Kidney epithelial cell (primary cell): Measurements from ENCODE around the gene GSDME. TPM values are rescaled to one million over a fixed set of nuclear protein-coding genes. Genes with fewer than 3 reads are reported as not detected.

Experiments
- DNase-seq: peaks from one replicate; pipeline ENCODE4 v3.0.0-alpha.2; 2010; ENCODE audit warnings: low read depth
- H3K27me3 ChIP-seq: 2 replicates; pipeline ENCODE4 v1.6.0; 2011; ENCODE audit warnings: low read length; ENCODE audit not compliant: control insufficient read depth, insufficient read depth
- H3K36me3 ChIP-seq: 2 replicates; pipeline ENCODE4 v1.5.1; 2011; ENCODE audit warnings: low read length; ENCODE audit not compliant: control insufficient read depth, insufficient read depth
- H3K4me3 ChIP-seq: 2 replicates; pipeline ENCODE4 v1.5.1; 2011; ENCODE audit warnings: low read depth, mild to moderate bottlenecking, control low read depth, low read length
- total RNA-seq: library from RNA; depleted of rRNA; stranded (reverse); fragments of >200 nt; gene quantifications from 2 replicates; pipeline ENCODE4 v1.2.3, GENCODE V29; 2015
- TF ChIP-seq, protein P1 (sequence below): IDR thresholded peaks from 2 replicates; pipeline ENCODE4 v1.5.1; 2011; ENCODE audit warnings: mild to moderate bottlenecking, moderate library complexity, low read length, control low read depth, inconsistent platforms; ENCODE audit not compliant: insufficient read depth, poor library complexity, severe bottlenecking

The GSDME gene
- total RNA-seq, 1 donor from 2014 or later = 84.8 TPM

DNA sequence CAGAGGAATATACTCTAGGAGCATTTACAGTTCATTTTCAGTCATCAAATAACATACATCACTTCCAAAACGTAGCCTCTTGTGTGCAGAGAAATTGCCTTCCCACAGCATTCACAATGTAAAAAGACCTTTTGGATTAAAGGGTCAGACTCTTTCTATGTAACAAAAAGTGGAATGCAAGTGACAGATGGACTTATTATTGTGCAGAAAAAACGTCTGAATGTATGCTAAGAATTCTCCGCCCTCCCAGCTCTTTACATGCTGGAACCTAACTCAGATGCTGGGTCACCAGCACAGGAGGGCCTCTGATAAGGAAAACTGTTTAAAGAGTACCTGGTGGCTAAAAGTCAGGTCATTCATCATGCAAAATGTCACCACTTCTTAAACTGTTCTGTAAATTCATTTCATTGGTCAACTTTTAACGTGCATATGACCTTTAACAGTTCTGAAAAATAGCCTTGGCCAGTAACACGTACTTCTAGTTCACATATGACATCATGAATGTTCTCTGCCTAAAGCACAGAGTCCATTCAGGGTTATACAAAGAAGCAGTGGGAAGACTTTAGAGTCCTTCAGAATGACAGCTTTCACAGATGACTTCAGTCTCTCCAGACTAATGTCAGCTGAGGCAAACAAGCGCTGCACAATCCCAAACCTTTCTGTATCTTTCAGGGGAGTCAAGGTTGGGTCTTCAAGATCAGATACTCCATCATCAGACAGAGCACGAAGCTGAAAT lies 58.6 kb downstream of the GSDME start:
- TF ChIP-seq, protein P1, sequence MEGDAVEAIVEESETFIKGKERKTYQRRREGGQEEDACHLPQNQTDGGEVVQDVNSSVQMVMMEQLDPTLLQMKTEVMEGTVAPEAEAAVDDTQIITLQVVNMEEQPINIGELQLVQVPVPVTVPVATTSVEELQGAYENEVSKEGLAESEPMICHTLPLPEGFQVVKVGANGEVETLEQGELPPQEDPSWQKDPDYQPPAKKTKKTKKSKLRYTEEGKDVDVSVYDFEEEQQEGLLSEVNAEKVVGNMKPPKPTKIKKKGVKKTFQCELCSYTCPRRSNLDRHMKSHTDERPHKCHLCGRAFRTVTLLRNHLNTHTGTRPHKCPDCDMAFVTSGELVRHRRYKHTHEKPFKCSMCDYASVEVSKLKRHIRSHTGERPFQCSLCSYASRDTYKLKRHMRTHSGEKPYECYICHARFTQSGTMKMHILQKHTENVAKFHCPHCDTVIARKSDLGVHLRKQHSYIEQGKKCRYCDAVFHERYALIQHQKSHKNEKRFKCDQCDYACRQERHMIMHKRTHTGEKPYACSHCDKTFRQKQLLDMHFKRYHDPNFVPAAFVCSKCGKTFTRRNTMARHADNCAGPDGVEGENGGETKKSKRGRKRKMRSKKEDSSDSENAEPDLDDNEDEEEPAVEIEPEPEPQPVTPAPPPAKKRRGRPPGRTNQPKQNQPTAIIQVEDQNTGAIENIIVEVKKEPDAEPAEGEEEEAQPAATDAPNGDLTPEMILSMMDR = no peak
- DNase-seq = no peak
- H3K27me3 ChIP-seq = no peaks in the 10 kb centered on the region
- H3K4me3 ChIP-seq = no peak overlapping the region
- H3K36me3 ChIP-seq = peaks cover 2% of the 10 kb centered on the region

DNA sequence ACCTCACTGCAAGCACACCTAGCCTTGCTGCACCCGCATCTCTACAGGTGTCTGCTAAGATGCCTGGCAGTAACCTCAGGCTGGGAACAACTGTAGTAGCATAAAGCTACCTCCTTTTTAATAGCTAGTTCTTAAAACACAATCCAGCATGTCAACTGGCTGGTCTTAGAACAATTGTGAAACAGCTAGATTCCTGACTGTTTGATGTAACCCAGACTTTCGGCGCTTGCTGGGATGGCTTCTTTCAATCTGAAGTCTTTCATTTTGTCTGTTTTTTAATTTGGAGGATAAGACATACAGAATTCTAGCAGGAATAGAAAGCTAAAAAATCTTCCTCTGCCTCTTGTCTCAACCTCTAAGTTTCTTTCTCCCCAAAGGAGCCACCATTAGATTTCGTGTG lies 59.8 kb downstream of the GSDME start:
- H3K36me3 ChIP-seq = peaks cover 2% of the 10 kb centered on the region
- no peaks in the 10 kb centered on the region for H3K27me3 ChIP-seq
- H3K4me3 ChIP-seq = no peak overlapping the region
- TF ChIP-seq, protein P1 = no peak
- no peak for DNase-seq

DNA sequence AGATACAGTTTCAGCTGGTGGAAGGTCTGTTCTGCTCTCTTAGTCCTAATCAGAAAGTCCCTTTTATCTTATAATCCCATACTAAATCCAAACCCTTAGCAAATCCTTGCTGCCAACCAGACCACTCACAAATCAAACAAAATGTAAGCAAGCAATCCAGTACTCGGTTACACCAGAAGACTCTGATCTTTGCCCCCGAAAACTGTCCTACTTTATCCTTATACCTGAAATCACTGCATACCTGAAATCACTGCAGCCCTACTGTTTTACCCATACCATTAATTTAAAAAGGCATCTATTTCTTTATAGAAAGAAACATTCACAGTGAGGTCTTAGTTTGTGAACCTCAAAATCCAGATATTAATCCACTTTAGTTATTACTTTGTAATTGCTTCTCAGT lies 64.7 kb downstream of the GSDME start:
- no peaks in the 10 kb centered on the region for H3K27me3 ChIP-seq
- H3K4me3 ChIP-seq = no peak overlapping the region
- no peak for DNase-seq
- TF ChIP-seq, protein P1 = no peak
- peaks cover 2% of the 10 kb centered on the region for H3K36me3 ChIP-seq

DNA sequence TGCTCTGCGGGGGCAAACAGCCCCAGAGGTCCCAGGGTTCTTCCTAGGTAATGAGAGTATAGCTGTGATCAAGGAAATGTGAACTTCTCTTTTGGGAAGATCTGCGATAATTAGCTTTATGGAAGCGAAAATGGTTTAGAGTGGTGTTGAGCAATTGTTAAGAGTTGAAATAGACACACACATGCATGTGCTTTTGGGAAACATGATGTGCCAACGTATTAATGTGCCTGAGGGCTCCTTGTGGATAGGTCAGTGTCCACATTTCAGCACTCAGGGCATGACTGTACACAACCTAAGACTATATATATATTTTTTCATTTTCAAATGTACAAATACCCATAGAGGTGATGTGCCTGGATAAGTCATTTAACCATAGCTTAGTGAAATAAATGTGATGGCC lies 67.0 kb downstream of the GSDME start:
- no peaks in the 10 kb centered on the region for H3K36me3 ChIP-seq
- no peaks in the 10 kb centered on the region for H3K27me3 ChIP-seq
- H3K4me3 ChIP-seq = no peak overlapping the region
- DNase-seq = no peak
- TF ChIP-seq, protein P1 = no peak

DNA sequence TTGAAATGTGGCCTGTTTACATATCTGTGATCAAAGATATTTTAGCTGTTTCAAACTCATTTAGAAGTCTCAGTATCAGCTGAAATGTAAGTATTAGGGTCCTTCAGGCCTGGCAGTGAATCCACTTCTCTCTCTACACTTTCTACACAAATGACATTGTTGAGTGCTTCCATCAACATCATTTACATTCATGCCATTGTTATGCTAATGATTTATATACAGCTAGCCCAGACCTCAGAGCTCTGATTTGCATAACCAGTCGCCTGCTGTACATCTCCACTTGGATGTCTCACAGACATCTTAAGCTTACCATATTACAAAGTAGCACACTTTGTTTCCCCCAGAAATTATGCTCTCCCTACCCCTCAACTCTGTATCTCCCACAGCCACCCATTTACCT lies 71.6 kb downstream of the GSDME start:
- TF ChIP-seq, protein P1 = no peak
- no peaks in the 10 kb centered on the region for H3K36me3 ChIP-seq
- no peak for DNase-seq
- no peaks in the 10 kb centered on the region for H3K27me3 ChIP-seq
- H3K4me3 ChIP-seq = no peak overlapping the region

DNA sequence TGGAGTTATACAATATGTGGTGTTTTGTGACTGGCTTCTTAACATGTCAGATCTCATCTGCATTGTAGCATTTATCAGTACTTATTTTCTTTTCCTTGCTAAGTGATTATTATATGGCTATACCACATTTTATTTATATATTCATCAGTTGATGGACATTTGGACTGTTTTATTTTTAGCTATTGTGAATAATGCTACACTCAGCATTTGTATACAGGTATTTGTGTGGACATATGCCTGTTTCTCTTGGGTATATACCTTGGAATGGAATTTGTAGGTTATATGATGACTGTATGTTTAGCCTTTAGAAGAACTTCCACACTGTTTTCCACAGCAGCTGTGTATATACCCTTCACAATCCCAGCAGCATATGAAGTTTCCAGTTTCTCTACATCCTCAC lies 86.5 kb downstream of the GSDME start:
- Histone ChIP-seq H3K4me3 (no peak overlapping the region), H3K27me3 (no peaks in the 10 kb centered on the region), H3K36me3 (no peaks in the 10 kb centered on the region)
- TF ChIP-seq, protein P1 = no peak
- DNase-seq = no peak
